Measurements from ENCODE around the gene RSPH10B. TPM values are rescaled to one million over a fixed set of nuclear protein-coding genes. Genes with fewer than 3 reads are reported as not detected.
"Not testable (repeated sequence)": the region's sequence is repeated elsewhere in the genome, so short reads cannot be mapped to it uniquely, and the experiment has no call there.

RSPH10B gene
- total RNA-seq, 2 experiments from 2014 or later: not detected

- DNase-seq, CTCF ChIA-PET, H3K4me3 Mint-ChIP-seq, POLR2A ChIA-PET, H3K27me3 Mint-ChIP-seq, H3K4me1 Mint-ChIP-seq, H3K27ac Mint-ChIP-seq, H3K9me3 Mint-ChIP-seq: not testable (repeated sequence)
- peaks cover 14% of the 10 kb centered on the region for H3K36me3 Mint-ChIP-seq (ENCODE audit: low read depth)
These were observed 67.5 kb downstream of the RSPH10B start for GRCh38 chr7:5903002-5903401.

DNA sequence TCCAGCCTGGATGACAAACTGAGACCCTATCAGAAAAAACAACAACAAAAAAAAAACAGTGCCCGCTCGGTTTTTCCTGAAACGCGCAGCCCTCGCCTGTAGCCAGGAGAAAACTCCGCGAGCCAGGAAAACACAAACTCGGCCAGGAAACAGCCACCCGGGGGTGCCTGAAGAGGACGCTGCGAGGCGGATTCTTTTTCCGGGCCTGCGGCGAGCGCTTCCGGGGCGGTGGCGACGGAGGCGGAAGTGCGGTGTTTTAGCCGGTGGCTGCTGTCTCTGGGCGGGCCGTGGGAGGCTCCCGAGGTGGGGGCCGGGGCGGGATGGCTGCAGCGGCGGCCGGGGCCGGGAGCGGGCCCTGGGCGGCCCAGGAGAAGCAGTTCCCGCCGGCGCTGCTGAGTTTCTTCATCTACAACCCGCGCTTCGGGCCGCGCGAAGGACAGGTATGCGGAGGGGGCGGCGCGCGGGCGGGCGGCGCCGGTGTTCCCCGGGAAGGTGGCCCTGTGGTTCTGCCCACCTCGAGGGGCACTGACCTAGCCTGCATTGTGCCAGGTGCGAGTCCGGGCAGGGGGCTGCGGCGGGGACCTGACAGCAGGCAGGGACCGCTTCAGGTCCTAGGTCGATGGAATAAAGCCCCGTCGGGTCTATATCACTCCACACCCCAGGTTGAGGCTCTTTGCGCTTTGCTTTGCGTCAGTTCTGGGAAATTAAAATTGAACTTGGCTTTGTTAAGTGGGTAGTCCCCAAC is 71.8 kb downstream of the RSPH10B start, which contains the start of gene CCZ1:
Gene CCZ1, plus strand, starts transcription at position 254 of the 745 bp plus-strand sequence. Its CDS starts 67 bp downstream, at position 321.
- DNase-seq: peak; percentile 59
- H3K4me1 Mint-ChIP-seq, H3K27me3 Mint-ChIP-seq, CTCF ChIA-PET, H3K9me3 Mint-ChIP-seq, POLR2A ChIA-PET: not testable (repeated sequence)
- Mint-ChIP-seq H3K36me3 (ENCODE audit: low read depth) (peaks cover 11% of the 10 kb centered on the region), H3K4me3 (peak within 1 kb of the TSS; percentile 79), H3K27ac (peak within 1 kb of the TSS; percentile 94)

DNA sequence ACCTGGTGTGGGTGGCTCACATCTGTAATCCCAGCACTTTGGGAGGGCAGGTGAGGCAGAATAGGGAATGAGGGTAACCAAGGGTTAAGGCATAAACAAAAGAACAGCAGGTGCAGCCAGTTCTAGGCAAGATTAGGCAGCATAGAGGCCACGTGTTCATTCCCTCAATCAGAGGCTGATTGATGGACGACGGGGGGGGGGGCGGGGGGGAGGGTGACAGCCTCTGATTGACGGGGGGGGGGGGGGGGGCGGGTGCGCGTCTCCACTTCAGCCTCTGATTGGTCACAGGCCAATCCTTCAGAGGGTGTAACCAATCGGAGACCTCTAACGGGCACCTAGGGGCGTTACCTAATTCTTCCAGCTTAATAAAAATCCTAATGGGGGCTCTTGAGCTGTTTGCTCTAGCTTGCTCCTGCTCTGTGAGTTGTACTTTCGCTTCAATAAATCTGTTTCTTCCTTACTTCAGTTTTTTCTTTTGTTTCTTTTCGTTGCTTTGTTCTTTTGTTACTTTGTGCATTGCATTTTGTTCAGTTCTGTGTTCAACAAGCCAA is 73.0 kb downstream of the RSPH10B start:
- H3K27me3 Mint-ChIP-seq; DNase-seq; H3K36me3 Mint-ChIP-seq (ENCODE audit: low read depth); POLR2A ChIA-PET; H3K4me1 Mint-ChIP-seq; CTCF ChIA-PET; H3K9me3 Mint-ChIP-seq; H3K27ac Mint-ChIP-seq: not testable (repeated sequence)
- peak overlapping the region; percentile 53 for H3K4me3 Mint-ChIP-seq

- ChIA-PET POLR2A (no interaction called here), CTCF (no interaction called here)
These were observed 78.0 kb downstream of the RSPH10B start for GRCh38 chr7:5892498-5892897.

GRCh38 chr7:5890244-5890643 is 80.2 kb downstream of the RSPH10B start:
- POLR2A ChIA-PET; CTCF ChIA-PET; H3K36me3 Mint-ChIP-seq (ENCODE audit: low read depth); DNase-seq; H3K9me3 Mint-ChIP-seq; H3K4me1 Mint-ChIP-seq; H3K27ac Mint-ChIP-seq; H3K4me3 Mint-ChIP-seq; H3K27me3 Mint-ChIP-seq: not testable (repeated sequence)

More at GRCh38 chr7:5892498-5892897, 78.0 kb downstream of the RSPH10B start:
- Mint-ChIP-seq H3K27ac (no peak overlapping the region), H3K4me3 (no peak overlapping the region), H3K9me3 (no peaks in the 10 kb centered on the region), H3K4me1 (no peaks in the 10 kb centered on the region), H3K27me3 (no peaks in the 10 kb centered on the region), H3K36me3 (ENCODE audit: low read depth) (no peaks in the 10 kb centered on the region)
- DNase-seq: no peak

- CTCF ChIA-PET: interaction anchor here (0.6 kb wide), 1 partner anchor 927 kb away, joined by 3 read pairs; no protein-coding TSS in a partner anchor
- H3K36me3 Mint-ChIP-seq (ENCODE audit: low read depth); POLR2A ChIA-PET; DNase-seq; H3K4me3 Mint-ChIP-seq; H3K4me1 Mint-ChIP-seq; H3K27me3 Mint-ChIP-seq; H3K27ac Mint-ChIP-seq; H3K9me3 Mint-ChIP-seq: not testable (repeated sequence)
These were observed 82.5 kb downstream of the RSPH10B start for GRCh38 chr7:5888021-5888420.

DNA sequence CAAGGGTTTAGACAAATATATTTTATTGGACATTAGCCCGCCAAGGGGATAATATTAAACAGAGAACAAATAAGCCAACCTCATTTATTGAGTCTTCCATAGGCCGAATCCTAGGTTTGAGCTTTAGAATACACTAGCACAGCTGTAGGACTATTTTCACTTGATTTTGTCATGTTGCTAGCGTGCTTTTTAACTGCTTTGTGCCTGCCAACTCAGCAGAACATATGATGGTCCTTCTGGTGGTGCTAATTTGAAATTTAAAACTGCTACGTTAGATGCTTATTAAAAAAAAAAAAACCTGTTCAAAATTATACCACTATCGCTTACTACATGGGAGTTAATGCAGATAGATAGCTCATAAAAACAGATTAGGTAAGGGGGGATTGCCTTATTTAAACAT is 86.1 kb downstream of the RSPH10B start:
- DNase-seq; H3K36me3 Mint-ChIP-seq (ENCODE audit: low read depth); H3K4me3 Mint-ChIP-seq; H3K9me3 Mint-ChIP-seq; CTCF ChIA-PET; POLR2A ChIA-PET; H3K27ac Mint-ChIP-seq; H3K27me3 Mint-ChIP-seq; H3K4me1 Mint-ChIP-seq: not testable (repeated sequence)

DNA sequence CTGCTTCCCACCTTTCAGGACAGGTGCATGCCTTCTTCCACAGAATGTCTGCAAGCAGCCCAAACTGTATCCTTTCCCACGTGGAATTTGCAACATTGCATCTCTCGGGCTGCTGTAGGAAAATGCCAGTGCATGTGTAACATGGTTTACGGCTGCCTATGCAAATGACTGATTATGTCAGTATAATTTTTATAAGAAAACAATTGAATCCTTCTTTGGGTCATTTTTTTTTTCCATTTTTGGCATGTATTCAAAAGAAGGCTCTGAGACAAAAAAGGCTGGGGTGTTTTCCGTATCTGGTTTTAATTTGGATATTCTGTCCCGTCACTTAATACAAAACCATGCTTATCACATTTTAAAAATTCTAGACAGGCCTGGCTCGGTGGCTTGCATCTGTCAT is 90.4 kb downstream of the RSPH10B start:
- CTCF ChIA-PET; H3K36me3 Mint-ChIP-seq (ENCODE audit: low read depth); H3K27me3 Mint-ChIP-seq; H3K9me3 Mint-ChIP-seq; H3K4me3 Mint-ChIP-seq; H3K27ac Mint-ChIP-seq; POLR2A ChIA-PET; DNase-seq; H3K4me1 Mint-ChIP-seq: not testable (repeated sequence)

- DNase-seq; CTCF ChIA-PET; H3K36me3 Mint-ChIP-seq (ENCODE audit: low read depth); H3K9me3 Mint-ChIP-seq; H3K27me3 Mint-ChIP-seq; H3K4me1 Mint-ChIP-seq; POLR2A ChIA-PET; H3K27ac Mint-ChIP-seq; H3K4me3 Mint-ChIP-seq: not testable (repeated sequence)
These were observed 90.9 kb downstream of the RSPH10B start for GRCh38 chr7:5879591-5879990.

Other genes starting within 250 kb of the RSPH10B start
- gene RNF216, start 189.0 kb downstream of the RSPH10B start, total RNA-seq: 10 to 100 TPM; 37.1 to 41.5 TPM
- 1 to 10 TPM in 1 of 2 experiments, under 1 TPM in 1; 0.72 to 1.6 TPM for gene OCM, start 89.9 kb downstream of the RSPH10B start, total RNA-seq
- gene CCZ1, start 72.0 kb downstream of the RSPH10B start, total RNA-seq: 100 to 1,000 TPM; 106 to 119 TPM
- 10 to 100 TPM; 24.0 to 24.6 TPM for gene PMS2, start 38.4 kb upstream of the RSPH10B start, total RNA-seq
- 10 to 100 TPM; 31.3 to 32.3 TPM for gene AIMP2, start 38.6 kb upstream of the RSPH10B start, total RNA-seq
- gene ANKRD61, start 60.7 kb upstream of the RSPH10B start, total RNA-seq: under 1 TPM in 1 of 2 experiments, not detected in 1; 0.22 TPM
- gene EIF2AK1, start 88.5 kb upstream of the RSPH10B start, total RNA-seq: 100 to 1,000 TPM in 1 of 2 experiments, 10 to 100 TPM in 1; 98.2 to 109 TPM
- 10 to 100 TPM; 15.5 to 17.0 TPM for gene USP42, start 134.3 kb upstream of the RSPH10B start, total RNA-seq